GM23338 (cell line): ENCODE data around the gene RXRG. TPM values are rescaled to one million over a fixed set of nuclear protein-coding genes. Genes with fewer than 3 reads are reported as not detected.

ENCODE experiments used
- ATAC-seq: fragments of 200-7000 bp; cut with Tn5 transposase; 3 replicates; pipeline ENCODE4 v1.9.1; 2020
- DNase-seq: peaks from one replicate; pipeline ENCODE4 v3.0.0-alpha.2; 2015; ENCODE audit warnings: low spot score
- H2AFZ ChIP-seq: fragments of 200-600 bp; sonication (generic); 2 replicates; pipeline ENCODE4 v1.8.0; 2016; ENCODE audit warnings: antibody characterized with exemption, mild to moderate bottlenecking, moderate library complexity
- H3F3A ChIP-seq: fragments of 200-600 bp; sonication (generic); replicated peaks from 2 replicates; pipeline ENCODE4 v1.8.0; 2017; ENCODE audit warnings: antibody characterized with exemption, mixed run types, low read depth
- H3K27ac ChIP-seq: fragments of 200-600 bp; sonication (generic); 2 replicates; pipeline ENCODE4 v1.6.1; 2016; ENCODE audit warnings: low read depth
- H3K27me3 ChIP-seq: fragments of 200-600 bp; sonication (generic); 2 replicates; pipeline ENCODE4 v1.8.0; 2016; ENCODE audit warnings: mild to moderate bottlenecking, mixed run types, moderate library complexity; ENCODE audit not compliant: insufficient read depth
- H3K36me3 ChIP-seq: fragments of 200-600 bp; sonication (generic); 2 replicates; pipeline ENCODE4 v1.8.0; 2016; ENCODE audit warnings: mild to moderate bottlenecking; ENCODE audit not compliant: insufficient read depth
- H3K4me1 ChIP-seq: fragments of 200-600 bp; sonication (generic); 2 replicates; pipeline ENCODE4 v1.8.0; 2016; ENCODE audit warnings: mild to moderate bottlenecking, moderate library complexity; ENCODE audit not compliant: insufficient read depth
- H3K4me2 ChIP-seq: fragments of 200-600 bp; sonication (generic); 2 replicates; pipeline ENCODE4 v1.7.1; 2017; ENCODE audit warnings: mixed run types
- H3K4me3 ChIP-seq: fragments of 200-600 bp; sonication (generic); 2 replicates; pipeline ENCODE4 v1.6.1; 2016; ENCODE audit warnings: mixed run types
- H3K79me2 ChIP-seq: fragments of 200-600 bp; sonication (generic); replicated peaks from 2 replicates; pipeline ENCODE4 v1.8.0; 2017; ENCODE audit warnings: mild to moderate bottlenecking; ENCODE audit not compliant: insufficient read depth
- H3K9me2 ChIP-seq: fragments of 200-600 bp; sonication (generic); 2 replicates; pipeline ENCODE4 v1.8.0; 2017; ENCODE audit not compliant: insufficient read depth
- H4K20me1 ChIP-seq: fragments of 200-600 bp; sonication (generic); replicated peaks from 2 replicates; pipeline ENCODE4 v1.8.0; 2017; ENCODE audit warnings: mild to moderate bottlenecking; ENCODE audit not compliant: insufficient read depth
- H3K27ac Mint-ChIP-seq: 2 replicates; pipeline ENCODE4 v1.8.0; 2020; ENCODE audit warnings: inconsistent platforms, mild to moderate bottlenecking, moderate library complexity, mixed read lengths
- H3K27me3 Mint-ChIP-seq: 3 replicates; pipeline ENCODE4 v1.8.0; 2022; ENCODE audit warnings: low read depth, mild to moderate bottlenecking, moderate library complexity, mixed read lengths, inconsistent platforms; ENCODE audit not compliant: insufficient read depth, poor library complexity
- H3K36me3 Mint-ChIP-seq: 3 replicates; pipeline ENCODE4 v1.8.0; 2021; ENCODE audit warnings: low read depth, mild to moderate bottlenecking, inconsistent platforms, moderate library complexity, mixed read lengths
- H3K4me1 Mint-ChIP-seq: 3 replicates; pipeline ENCODE4 v1.8.0; 2020; ENCODE audit warnings: mild to moderate bottlenecking, inconsistent platforms, mixed read lengths
- H3K4me3 Mint-ChIP-seq: 3 replicates; pipeline ENCODE4 v1.8.0; 2021; ENCODE audit warnings: moderate library complexity, mild to moderate bottlenecking, inconsistent platforms, mixed read lengths
- H3K9me3 Mint-ChIP-seq: 3 replicates; pipeline ENCODE4 v1.8.0; 2020; ENCODE audit warnings: moderate library complexity, mild to moderate bottlenecking, inconsistent platforms, mixed read lengths
- EZH2 ChIP-seq: fragments of 200-600 bp; sonication (generic); IDR thresholded peaks from one replicate; pipeline ENCODE4 v1.8.0; 2017; ENCODE audit warnings: antibody characterized with exemption, mild to moderate bottlenecking, low read depth; ENCODE audit not compliant: unreplicated experiment
- NANOG ChIP-seq: IDR thresholded peaks from 2 replicates; pipeline ENCODE4 v1.6.1; 2016; ENCODE audit warnings: antibody characterized with exemption, borderline replicate concordance
- POLR2AphosphoS5 ChIP-seq: IDR thresholded peaks from 2 replicates; pipeline ENCODE4 v1.6.1; 2016; ENCODE audit warnings: antibody characterized with exemption, low read depth
- STAT1 ChIP-seq: IDR thresholded peaks from one replicate; pipeline ENCODE4 v1.6.1; 2016; ENCODE audit warnings: antibody characterized with exemption; ENCODE audit not compliant: unreplicated experiment
- polyA plus RNA-seq: library from polyadenylated mRNA; unstranded; fragments of >200 nt; fragmentation: Nextera tagmentation; extraction: Ambion mirVana; gene quantifications from 2 replicates; pipeline ENCODE4 v1.2.1, GENCODE V29; 2016
- total RNA-seq: library from RNA; depleted of rRNA; stranded (reverse); fragments of >200 nt; shearing (Covaris generic); gene quantifications from 2 replicates; pipeline ENCODE4 v1.2.3, GENCODE V29; 2014
- TF ChIP-seq, protein P1 (sequence below), 2 experiments: fragments of 200-600 bp in 1 of 2; sonication (generic) in 1 of 2; conservative IDR thresholded peaks; 2 replicates each; pipeline versions ENCODE4 v1.5.1 to v1.6.1; 2016 to 2017; ENCODE audit warnings: antibody characterized with exemption in 2 of 2, low read depth in 2 of 2, mild to moderate bottlenecking in 2 of 2, moderate library complexity in 1 of 2
- TF ChIP-seq, protein P2 (sequence below): fragments of 250-450 bp; sonication (Bioruptor Pico); IDR thresholded peaks from 2 replicates; pipeline ENCODE4 v1.5.0; 2020; ENCODE audit warnings: mild to moderate bottlenecking, moderate library complexity

Gene RXRG
- total and polyA plus RNA-seq, 2 experiments from 2014 or later, result not detected

DNA sequence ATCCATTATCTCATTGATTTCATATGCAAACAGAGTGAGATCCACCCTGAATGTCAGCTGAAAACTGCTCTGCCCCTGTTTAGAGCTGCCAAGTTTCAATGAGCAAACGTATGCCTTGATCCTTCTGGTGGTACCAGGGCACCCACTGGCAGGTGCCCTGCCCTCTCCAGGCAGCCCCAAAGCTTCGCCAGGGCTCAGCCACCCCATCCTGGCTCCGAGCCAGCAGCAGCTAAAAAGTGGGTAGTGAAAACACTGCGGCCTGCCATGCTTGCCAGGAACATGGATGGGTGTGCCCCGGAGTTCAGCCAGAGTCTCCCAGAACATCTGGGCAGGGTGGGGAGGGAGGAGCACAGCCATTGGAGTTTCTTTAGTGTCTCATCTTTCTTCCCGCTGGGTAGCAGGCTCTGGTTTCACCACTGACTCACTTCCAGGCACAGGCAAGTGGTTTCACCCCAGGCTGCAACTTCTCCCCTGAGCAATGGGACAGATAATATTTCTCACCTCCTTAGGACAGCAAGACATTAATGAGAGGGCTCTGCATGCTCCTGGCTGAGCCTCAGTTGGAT, 80.3 kb downstream of the RXRG start:
- DNase-seq, result no peak
- no peak for TF ChIP-seq EZH2
- TF ChIP-seq, protein P1, sequence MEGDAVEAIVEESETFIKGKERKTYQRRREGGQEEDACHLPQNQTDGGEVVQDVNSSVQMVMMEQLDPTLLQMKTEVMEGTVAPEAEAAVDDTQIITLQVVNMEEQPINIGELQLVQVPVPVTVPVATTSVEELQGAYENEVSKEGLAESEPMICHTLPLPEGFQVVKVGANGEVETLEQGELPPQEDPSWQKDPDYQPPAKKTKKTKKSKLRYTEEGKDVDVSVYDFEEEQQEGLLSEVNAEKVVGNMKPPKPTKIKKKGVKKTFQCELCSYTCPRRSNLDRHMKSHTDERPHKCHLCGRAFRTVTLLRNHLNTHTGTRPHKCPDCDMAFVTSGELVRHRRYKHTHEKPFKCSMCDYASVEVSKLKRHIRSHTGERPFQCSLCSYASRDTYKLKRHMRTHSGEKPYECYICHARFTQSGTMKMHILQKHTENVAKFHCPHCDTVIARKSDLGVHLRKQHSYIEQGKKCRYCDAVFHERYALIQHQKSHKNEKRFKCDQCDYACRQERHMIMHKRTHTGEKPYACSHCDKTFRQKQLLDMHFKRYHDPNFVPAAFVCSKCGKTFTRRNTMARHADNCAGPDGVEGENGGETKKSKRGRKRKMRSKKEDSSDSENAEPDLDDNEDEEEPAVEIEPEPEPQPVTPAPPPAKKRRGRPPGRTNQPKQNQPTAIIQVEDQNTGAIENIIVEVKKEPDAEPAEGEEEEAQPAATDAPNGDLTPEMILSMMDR (conservative IDR thresholded peaks at IDR 0.05; ENCODE audit: low read depth in 2 of 2), result no peak
- TF ChIP-seq STAT1, result no peak
- no peak for TF ChIP-seq NANOG
- no peak for TF ChIP-seq POLR2AphosphoS5
- TF ChIP-seq, protein P2, sequence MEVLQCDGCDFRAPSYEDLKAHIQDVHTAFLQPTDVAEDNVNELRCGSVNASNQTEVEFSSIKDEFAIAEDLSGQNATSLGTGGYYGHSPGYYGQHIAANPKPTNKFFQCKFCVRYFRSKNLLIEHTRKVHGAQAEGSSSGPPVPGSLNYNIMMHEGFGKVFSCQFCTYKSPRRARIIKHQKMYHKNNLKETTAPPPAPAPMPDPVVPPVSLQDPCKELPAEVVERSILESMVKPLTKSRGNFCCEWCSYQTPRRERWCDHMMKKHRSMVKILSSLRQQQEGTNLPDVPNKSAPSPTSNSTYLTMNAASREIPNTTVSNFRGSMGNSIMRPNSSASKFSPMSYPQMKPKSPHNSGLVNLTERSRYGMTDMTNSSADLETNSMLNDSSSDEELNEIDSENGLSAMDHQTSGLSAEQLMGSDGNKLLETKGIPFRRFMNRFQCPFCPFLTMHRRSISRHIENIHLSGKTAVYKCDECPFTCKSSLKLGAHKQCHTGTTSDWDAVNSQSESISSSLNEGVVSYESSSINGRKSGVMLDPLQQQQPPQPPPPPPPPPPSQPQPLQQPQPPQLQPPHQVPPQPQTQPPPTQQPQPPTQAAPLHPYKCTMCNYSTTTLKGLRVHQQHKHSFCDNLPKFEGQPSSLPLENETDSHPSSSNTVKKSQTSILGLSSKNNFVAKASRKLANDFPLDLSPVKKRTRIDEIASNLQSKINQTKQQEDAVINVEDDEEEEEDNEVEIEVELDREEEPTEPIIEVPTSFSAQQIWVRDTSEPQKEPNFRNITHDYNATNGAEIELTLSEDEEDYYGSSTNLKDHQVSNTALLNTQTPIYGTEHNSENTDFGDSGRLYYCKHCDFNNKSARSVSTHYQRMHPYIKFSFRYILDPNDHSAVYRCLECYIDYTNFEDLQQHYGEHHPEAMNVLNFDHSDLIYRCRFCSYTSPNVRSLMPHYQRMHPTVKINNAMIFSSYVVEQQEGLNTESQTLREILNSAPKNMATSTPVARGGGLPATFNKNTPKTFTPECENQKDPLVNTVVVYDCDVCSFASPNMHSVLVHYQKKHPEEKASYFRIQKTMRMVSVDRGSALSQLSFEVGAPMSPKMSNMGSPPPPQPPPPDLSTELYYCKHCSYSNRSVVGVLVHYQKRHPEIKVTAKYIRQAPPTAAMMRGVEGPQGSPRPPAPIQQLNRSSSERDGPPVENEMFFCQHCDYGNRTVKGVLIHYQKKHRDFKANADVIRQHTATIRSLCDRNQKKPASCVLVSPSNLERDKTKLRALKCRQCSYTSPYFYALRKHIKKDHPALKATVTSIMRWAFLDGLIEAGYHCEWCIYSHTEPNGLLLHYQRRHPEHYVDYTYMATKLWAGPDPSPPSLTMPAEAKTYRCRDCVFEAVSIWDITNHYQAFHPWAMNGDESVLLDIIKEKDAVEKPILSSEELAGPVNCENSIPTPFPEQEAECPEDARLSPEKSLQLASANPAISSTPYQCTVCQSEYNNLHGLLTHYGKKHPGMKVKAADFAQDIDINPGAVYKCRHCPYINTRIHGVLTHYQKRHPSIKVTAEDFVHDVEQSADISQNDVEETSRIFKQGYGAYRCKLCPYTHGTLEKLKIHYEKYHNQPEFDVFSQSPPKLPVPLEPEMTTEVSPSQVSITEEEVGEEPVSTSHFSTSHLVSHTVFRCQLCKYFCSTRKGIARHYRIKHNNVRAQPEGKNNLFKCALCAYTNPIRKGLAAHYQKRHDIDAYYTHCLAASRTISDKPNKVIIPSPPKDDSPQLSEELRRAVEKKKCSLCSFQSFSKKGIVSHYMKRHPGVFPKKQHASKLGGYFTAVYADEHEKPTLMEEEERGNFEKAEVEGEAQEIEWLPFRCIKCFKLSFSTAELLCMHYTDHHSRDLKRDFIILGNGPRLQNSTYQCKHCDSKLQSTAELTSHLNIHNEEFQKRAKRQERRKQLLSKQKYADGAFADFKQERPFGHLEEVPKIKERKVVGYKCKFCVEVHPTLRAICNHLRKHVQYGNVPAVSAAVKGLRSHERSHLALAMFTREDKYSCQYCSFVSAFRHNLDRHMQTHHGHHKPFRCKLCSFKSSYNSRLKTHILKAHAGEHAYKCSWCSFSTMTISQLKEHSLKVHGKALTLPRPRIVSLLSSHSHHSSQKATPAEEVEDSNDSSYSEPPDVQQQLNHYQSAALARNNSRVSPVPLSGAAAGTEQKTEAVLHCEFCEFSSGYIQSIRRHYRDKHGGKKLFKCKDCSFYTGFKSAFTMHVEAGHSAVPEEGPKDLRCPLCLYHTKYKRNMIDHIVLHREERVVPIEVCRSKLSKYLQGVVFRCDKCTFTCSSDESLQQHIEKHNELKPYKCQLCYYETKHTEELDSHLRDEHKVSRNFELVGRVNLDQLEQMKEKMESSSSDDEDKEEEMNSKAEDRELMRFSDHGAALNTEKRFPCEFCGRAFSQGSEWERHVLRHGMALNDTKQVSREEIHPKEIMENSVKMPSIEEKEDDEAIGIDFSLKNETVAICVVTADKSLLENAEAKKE, result no peak

More for the DNA sequence above, 80.3 kb downstream of the RXRG start:
- Histone ChIP-seq H3F3A (no peaks in the 10 kb centered on the region), H3K4me1 (peaks cover 7% of the 10 kb centered on the region; the same call in 1 of the 2 replicates), H3K79me2 (no peaks in the 10 kb centered on the region), H3K36me3 (no peaks in the 10 kb centered on the region), H3K27ac (no peak overlapping the region), H3K4me2 (no peak overlapping the region), H3K9me2 (no peaks in the 10 kb centered on the region), H2AFZ (no peak overlapping the region), H3K27me3 (peaks cover 18% of the 10 kb centered on the region), H4K20me1 (no peaks in the 10 kb centered on the region), H3K4me3 (no peak overlapping the region)
- no peak overlapping the region for H3K4me3 Mint-ChIP-seq
- no peaks in the 10 kb centered on the region for H3K36me3 Mint-ChIP-seq
- H3K27ac Mint-ChIP-seq, result no peak overlapping the region
- no peaks in the 10 kb centered on the region for H3K9me3 Mint-ChIP-seq
- ATAC-seq, result peak; percentile 14; the same call in 1 of the 3 replicates
- peaks cover 9% of the 10 kb centered on the region for H3K4me1 Mint-ChIP-seq
- H3K27me3 Mint-ChIP-seq, result peaks cover 13% of the 10 kb centered on the region
